Uterus (tissue), 4 donors: Measurements from ENCODE around the gene FHDC1. TPM values are rescaled to one million over a fixed set of nuclear protein-coding genes. Genes with fewer than 3 reads are reported as not detected.

Source experiments
- DNase-seq, 2 donors: peaks; one replicate each; pipeline ENCODE4 v3.0.0-alpha.2; 2019 to 2020
- H3K27ac ChIP-seq, 2 donors: fragments of 200-600 bp; sonication (generic); 1 replicate in 1 of 2; 2 replicates in 1 of 2; pipeline ENCODE4 v1.5.1; 2016 to 2018
- H3K27me3 ChIP-seq, 2 donors: fragments of 200-600 bp; sonication (generic); one replicate each; pipeline ENCODE4 v1.5.1; 2018 to 2019; ENCODE audit warnings: control low read depth in 1 of 2
- H3K36me3 ChIP-seq, 2 donors: fragments of 200-600 bp; sonication (generic); one replicate each; pipeline ENCODE4 v1.5.1; 2019; ENCODE audit warnings: control low read depth in 1 of 2
- H3K4me1 ChIP-seq, 2 donors: fragments of 200-600 bp; sonication (generic); one replicate each; pipeline ENCODE4 v1.5.1; 2018 to 2019; ENCODE audit warnings: control low read depth in 1 of 2
- H3K4me3 ChIP-seq, 2 donors: fragments of 200-600 bp; sonication (generic); 1 replicate in 1 of 2; 2 replicates in 1 of 2; pipeline ENCODE4 v1.5.1; 2018 to 2019; ENCODE audit warnings: mild to moderate bottlenecking in 1 of 2
- H3K9me3 ChIP-seq, 2 donors: fragments of 200-600 bp; sonication (generic); one replicate each; pipeline ENCODE4 v1.5.1; 2019; ENCODE audit warnings: control low read depth in 1 of 2
- CTCF ChIP-seq, 4 experiments: fragments of 200-600 bp in 2 of 4; fragments of 450-650 bp in 2 of 4; sonication (generic) in 2 of 4; IDR thresholded peaks; one replicate each; pipeline ENCODE4 v1.5.1; 2016 to 2019; ENCODE audit warnings: antibody characterized with exemption in 4 of 4, mild to moderate bottlenecking in 2 of 4, moderate library complexity in 1 of 4
- POLR2A ChIP-seq, 2 donors: fragments of 450-650 bp; IDR thresholded peaks; one replicate each; pipeline ENCODE4 v1.6.1; 2016; ENCODE audit warnings: antibody characterized with exemption in 2 of 2, mild to moderate bottlenecking in 1 of 2, moderate library complexity in 1 of 2
- intact Hi-C: fragments of 100-400 bp; cut with DNase I; formaldehyde crosslinking; loops from one replicate; pipeline ENCODE4 v1.15.1; 2023; ENCODE audit warnings: low total_unique reads
- total RNA-seq, 4 donors: library from RNA; depleted of rRNA in 3 of 4; stranded (reverse); fragments of >200 nt in 3 of 4; gene quantifications; one replicate each; pipeline versions ENCODE4 v1.1.0 to v1.2.4, GENCODE V29; 2014 to 2023
- donor health status: DM: yes; HTN: yes; CAD: no.

Gene FHDC1
- total RNA-seq, 4 donors from 2014 or later, result 0.88 to 10.0 (median 2.9) TPM

GRCh38 chr4:152967907-152968306 lies 31.8 kb downstream of the FHDC1 start:
- H3K4me1 ChIP-seq, result no peaks in the 10 kb centered on the region
- H3K9me3 ChIP-seq, result no peaks in the 10 kb centered on the region
- TF ChIP-seq POLR2A (IDR thresholded peaks at IDR 0.05) (no peak), CTCF (IDR thresholded peaks at IDR 0.05) (no peak)
- H3K27ac ChIP-seq, result no peak overlapping the region
- DNase-seq, result no peak
- H3K4me3 ChIP-seq, result no peak overlapping the region
- no peaks in the 10 kb centered on the region for H3K36me3 ChIP-seq
- no peaks in the 10 kb centered on the region for H3K27me3 ChIP-seq
- intact Hi-C loops, result no loop called here

- H3K4me3 ChIP-seq, result no peak overlapping the region
- no peaks in the 10 kb centered on the region for H3K4me1 ChIP-seq
- DNase-seq, result no peak
- no peak overlapping the region for H3K27ac ChIP-seq
- TF ChIP-seq POLR2A (IDR thresholded peaks at IDR 0.05), result no peak
- TF ChIP-seq CTCF (IDR thresholded peaks at IDR 0.05), result no peak
- H3K9me3 ChIP-seq, result no peaks in the 10 kb centered on the region
- intact Hi-C loops, result no loop called here
- no peaks in the 10 kb centered on the region for H3K27me3 ChIP-seq
- no peaks in the 10 kb centered on the region for H3K36me3 ChIP-seq
These were observed 32.8 kb downstream of the FHDC1 start for GRCh38 chr4:152968806-152969394.

- DNase-seq, result no peak
- Histone ChIP-seq H3K4me1 (no peaks in the 10 kb centered on the region), H3K27ac (no peak overlapping the region), H3K9me3 (no peaks in the 10 kb centered on the region), H3K4me3 (no peak overlapping the region), H3K27me3 (no peaks in the 10 kb centered on the region), H3K36me3 (no peaks in the 10 kb centered on the region)
- intact Hi-C loops, result no loop called here
- TF ChIP-seq POLR2A (IDR thresholded peaks at IDR 0.05) (no peak), CTCF (IDR thresholded peaks at IDR 0.05) (no peak)
These were observed 34.1 kb downstream of the FHDC1 start for GRCh38 chr4:152970102-152970820.

GRCh38 chr4:152971053-152971452 lies 34.9 kb downstream of the FHDC1 start:
- TF ChIP-seq CTCF (IDR thresholded peaks at IDR 0.05) (no peak), POLR2A (IDR thresholded peaks at IDR 0.05) (no peak)
- H3K4me1 ChIP-seq, result no peaks in the 10 kb centered on the region
- intact Hi-C loops, result no loop called here
- no peak overlapping the region for H3K4me3 ChIP-seq
- no peaks in the 10 kb centered on the region for H3K27me3 ChIP-seq
- H3K36me3 ChIP-seq, result no peaks in the 10 kb centered on the region
- no peaks in the 10 kb centered on the region for H3K9me3 ChIP-seq
- no peak for DNase-seq
- H3K27ac ChIP-seq, result no peak overlapping the region

GRCh38 chr4:152972821-152973628 lies 36.9 kb downstream of the FHDC1 start:
- intact Hi-C loops, result no loop called here
- DNase-seq, result peak in 1 of 2 donors; percentile 48
- TF ChIP-seq CTCF (IDR thresholded peaks at IDR 0.05) (no peak), POLR2A (IDR thresholded peaks at IDR 0.05) (no peak)

More at GRCh38 chr4:152972821-152973628, 36.9 kb downstream of the FHDC1 start:
- no peak overlapping the region for H3K27ac ChIP-seq
- no peaks in the 10 kb centered on the region for H3K4me1 ChIP-seq
- no peaks in the 10 kb centered on the region for H3K9me3 ChIP-seq
- H3K27me3 ChIP-seq, result no peaks in the 10 kb centered on the region
- no peak overlapping the region for H3K4me3 ChIP-seq
- no peaks in the 10 kb centered on the region for H3K36me3 ChIP-seq
